Fibroblast of the aortic adventitia (primary cell): ENCODE data around the gene RAD23A. TPM values are rescaled to one million over a fixed set of nuclear protein-coding genes. Genes with fewer than 3 reads are reported as not detected.
"Not testable (repeated sequence)": the region's sequence is repeated elsewhere in the genome, so short reads cannot be mapped to it uniquely, and the experiment has no call there.

Experiments used
- DNase-seq: peaks from one replicate; pipeline ENCODE4 v3.0.0-alpha.2; 2010; ENCODE audit warnings: low read depth
- H3K4me3 ChIP-seq: 2 replicates; pipeline ENCODE4 v1.5.1; 2011; ENCODE audit warnings: low read depth, mild to moderate bottlenecking, control low read depth, low read length, moderate library complexity
- total RNA-seq: library from RNA; depleted of rRNA; stranded (reverse); fragments of >200 nt; gene quantifications from 2 replicates; pipeline ENCODE4 v1.2.3, GENCODE V29; 2012; ENCODE audit warnings: low replicate concordance
- TF ChIP-seq, protein P1 (sequence below): IDR thresholded peaks from 2 replicates; pipeline ENCODE4 v1.5.1; 2011; ENCODE audit warnings: mild to moderate bottlenecking, low read length, control low read depth, inconsistent platforms; ENCODE audit not compliant: insufficient read depth

RAD23A gene
- total RNA-seq, 1 donor = 101 TPM

DNA sequence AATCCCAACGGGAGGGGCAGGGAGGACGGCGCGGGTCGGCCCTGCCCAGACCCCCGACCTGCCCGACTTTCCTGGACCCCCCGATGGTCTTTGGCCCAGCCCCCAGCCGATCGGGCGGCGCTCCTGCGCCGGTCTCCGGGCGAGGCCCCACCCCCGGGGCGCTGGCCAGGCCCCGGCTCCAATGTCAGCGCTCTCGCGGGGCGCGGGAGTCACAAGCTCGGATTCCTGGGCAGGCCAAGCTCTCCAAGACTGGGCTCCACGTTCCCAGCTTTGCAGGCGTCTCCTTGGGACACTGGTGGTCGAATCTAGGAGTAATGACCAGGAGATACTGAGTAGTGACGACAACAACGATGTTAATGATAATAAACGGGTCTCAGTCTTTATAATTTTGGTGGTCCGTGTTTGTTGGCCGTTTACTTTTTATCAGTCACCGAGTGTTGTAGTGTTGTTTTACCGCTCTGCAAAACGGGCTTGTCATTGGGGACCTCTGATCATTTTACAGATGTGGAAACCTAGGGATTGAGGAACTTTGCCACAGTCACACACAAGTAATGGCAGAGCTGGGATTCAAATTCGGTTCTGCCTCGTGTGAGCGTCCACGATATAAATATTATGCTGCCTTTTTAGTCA, 545 bp downstream of the RAD23A start:
- TF ChIP-seq, protein P1, sequence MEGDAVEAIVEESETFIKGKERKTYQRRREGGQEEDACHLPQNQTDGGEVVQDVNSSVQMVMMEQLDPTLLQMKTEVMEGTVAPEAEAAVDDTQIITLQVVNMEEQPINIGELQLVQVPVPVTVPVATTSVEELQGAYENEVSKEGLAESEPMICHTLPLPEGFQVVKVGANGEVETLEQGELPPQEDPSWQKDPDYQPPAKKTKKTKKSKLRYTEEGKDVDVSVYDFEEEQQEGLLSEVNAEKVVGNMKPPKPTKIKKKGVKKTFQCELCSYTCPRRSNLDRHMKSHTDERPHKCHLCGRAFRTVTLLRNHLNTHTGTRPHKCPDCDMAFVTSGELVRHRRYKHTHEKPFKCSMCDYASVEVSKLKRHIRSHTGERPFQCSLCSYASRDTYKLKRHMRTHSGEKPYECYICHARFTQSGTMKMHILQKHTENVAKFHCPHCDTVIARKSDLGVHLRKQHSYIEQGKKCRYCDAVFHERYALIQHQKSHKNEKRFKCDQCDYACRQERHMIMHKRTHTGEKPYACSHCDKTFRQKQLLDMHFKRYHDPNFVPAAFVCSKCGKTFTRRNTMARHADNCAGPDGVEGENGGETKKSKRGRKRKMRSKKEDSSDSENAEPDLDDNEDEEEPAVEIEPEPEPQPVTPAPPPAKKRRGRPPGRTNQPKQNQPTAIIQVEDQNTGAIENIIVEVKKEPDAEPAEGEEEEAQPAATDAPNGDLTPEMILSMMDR = no peak
- peak overlapping the region; percentile 85 for H3K4me3 ChIP-seq
- DNase-seq = peak; percentile 74

DNA sequence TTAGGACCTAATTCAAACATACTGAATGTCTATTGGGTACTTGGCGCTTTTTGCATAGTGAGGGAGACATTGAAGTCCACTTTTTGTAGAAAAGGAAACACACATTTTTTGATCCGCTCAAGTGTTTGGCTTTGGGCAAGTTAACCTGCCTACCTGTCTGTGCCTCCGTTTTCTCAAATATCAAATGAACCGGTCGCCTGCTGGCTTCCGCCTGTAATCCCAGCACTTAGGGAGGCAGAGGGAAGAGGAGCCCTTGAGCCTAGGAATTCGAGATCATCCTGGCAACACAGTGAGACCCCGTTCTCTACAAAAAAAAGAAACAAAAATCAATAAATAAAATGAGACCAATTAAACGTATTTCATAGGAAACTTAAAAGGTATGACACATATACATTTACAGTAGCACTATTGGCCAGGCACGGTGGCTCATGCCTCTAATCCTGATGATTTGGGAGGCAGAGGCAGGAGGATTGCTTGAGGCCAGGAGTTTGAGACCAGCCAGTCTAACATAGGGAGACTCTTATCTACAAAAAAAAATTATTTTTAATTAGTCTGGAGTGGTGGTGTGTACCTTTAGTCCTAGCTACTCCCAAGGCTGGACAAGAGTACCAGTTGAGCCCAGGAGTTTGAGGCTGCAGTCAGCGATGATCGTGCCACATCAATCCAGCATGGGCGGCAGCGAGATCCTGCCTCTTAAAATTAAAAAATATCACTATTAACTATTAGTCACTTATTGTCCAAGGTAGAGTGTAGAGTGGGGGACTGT, 1.3 kb downstream of the RAD23A start:
- H3K4me3 ChIP-seq = peak overlapping the region; percentile 85
- TF ChIP-seq, protein P1 = no peak
- no peak for DNase-seq

DNA sequence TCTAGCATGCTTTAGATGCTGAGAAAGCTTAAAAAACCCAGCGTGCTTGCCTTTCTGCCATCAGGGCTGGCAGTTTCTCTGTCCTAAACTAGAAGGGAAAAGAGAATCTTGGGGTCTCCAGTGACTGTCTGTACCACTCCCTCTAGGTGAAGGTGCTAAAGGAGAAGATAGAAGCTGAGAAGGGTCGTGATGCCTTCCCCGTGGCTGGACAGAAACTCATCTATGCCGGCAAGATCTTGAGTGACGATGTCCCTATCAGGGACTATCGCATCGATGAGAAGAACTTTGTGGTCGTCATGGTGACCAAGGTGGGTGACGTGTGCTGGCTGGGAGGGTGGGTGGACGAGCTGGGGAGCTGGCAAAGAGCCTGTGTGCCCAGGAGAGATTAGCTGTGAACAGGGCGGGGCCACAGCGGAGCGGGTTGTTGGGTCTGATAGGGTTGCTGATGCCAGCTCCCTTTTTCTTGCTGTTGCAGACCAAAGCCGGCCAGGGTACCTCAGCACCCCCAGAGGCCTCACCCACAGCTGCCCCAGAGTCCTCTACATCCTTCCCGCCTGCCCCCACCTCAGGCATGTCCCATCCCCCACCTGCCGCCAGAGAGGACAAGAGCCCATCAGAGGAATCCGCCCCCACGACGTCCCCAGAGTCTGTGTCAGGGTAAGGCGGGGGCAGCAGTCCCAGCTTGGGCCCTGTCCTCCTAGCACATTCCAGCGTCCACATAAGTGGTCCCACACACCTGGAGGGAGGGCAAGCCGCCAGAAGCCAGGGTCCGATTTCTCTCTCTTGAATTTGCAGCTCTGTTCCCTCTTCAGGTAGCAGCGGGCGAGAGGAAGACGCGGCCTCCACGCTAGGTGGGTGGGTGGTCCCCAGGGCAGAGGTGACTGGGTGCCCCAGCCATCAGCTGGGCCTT, 2.3 kb downstream of the RAD23A start:
- TF ChIP-seq, protein P1 = no peak

DNA sequence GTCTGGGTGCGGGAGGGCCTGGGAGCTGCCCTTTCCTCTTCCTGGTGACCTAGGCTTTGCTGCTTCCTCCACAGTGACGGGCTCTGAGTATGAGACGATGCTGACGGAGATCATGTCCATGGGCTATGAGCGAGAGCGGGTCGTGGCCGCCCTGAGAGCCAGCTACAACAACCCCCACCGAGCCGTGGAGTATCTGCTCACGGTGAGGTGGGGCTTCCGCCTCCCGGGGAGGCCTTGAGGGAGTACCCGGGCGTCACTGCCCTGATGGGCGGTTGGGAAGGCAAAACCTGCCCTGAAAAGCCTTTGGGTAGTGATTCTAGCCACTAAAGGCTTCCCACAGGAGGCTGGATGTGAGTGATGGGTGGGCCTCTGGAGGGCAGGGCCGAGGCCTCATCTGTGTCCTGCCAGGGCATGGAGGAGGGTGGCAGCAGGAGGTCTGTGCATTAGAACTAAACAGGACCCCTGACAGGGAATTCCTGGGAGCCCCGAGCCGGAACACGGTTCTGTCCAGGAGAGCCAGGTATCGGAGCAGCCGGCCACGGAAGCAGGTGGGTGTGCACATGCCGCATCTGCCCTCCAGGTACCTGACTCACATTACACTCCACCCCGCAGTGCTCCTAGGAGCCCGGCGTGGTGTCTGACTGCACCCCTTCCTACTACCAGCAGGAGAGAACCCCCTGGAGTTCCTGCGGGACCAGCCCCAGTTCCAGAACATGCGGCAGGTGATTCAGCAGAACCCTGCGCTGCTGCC, 3.1 kb downstream of the RAD23A start:
- no peak for DNase-seq
- TF ChIP-seq, protein P1 = no peak
- no peak overlapping the region for H3K4me3 ChIP-seq

More for the DNA sequence above, 2.3 kb downstream of the RAD23A start:
- H3K4me3 ChIP-seq = no peak overlapping the region
- DNase-seq = no peak

DNA sequence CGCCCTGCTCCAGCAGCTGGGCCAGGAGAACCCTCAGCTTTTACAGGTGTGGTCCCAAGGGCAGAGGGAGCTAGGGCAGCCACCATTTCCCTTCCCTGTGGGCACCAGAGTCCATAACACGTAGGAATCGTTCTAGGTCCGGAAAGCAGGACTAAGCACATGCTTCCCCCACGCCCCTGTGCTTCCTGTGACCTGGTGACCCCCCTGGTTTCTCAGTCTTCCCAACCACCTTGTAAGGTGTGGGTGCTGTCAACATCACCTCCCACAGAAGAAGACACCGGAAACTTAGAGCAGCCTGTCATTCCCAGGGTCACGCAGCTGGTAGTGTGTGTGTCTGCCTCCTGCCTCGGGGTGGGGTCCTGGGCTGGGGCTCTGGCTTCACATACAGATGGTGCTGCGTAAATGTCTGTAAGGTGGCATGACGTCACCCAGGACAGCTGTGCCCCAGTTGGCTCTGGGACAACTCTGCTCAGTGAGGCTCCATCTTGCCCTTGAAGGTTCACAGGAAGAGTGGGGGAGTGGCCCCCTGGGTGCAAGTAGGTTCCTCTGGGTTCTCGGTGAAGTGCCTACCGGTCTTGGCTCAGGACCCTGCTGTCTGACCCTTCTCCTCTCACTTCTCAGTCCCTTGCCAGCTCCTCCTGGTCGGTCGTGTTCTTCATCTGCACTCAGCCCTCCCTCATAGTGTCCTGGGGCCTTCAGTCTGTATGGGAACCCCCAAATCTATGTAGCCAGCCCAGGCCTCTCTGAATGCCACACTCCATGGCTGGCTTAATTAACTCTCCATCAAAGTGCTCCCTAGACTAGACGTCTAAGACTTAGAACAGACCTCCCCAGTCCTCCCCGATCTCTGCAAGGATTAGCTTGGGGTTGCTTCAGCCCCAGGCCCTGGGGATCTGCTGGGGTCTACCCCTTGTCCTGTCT, 4.0 kb downstream of the RAD23A start:
- TF ChIP-seq, protein P1 = no peak
- no peak overlapping the region for H3K4me3 ChIP-seq
- no peak for DNase-seq

DNA sequence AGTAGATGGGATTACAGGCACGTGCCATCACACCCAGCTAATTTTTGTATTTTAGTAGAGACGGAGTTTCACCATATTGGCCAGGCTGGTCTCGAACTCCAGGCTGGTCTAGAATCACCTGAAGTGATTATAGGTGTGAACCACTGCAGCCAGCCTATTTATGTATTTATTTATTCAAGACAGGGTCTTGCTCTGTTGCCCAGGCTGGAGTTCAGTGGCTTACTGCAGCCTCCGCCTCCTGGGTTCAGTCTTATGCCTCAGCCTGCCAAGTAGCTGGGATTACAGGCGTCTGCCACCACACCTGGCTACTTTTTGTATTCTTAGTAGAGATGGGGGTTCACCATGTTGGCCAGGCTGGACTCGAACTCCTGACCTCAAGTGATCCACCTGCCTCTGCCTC, 6.4 kb downstream of the RAD23A start:
- DNase-seq, H3K4me3 ChIP-seq: not testable (repeated sequence)
